GM21825 (cell line): Measurements from ENCODE around the gene ZNF275.
"Not testable (repeated sequence)": the region's sequence is repeated elsewhere in the genome, so short reads cannot be mapped to it uniquely, and the experiment has no call there.

Experiments used
- ATAC-seq: cut with Tn5 transposase; IDR thresholded peaks from one replicate; pipeline ENCODE4 v1.9.1; 2021; ENCODE audit warnings: mild to moderate bottlenecking, moderate library complexity; ENCODE audit not compliant: unreplicated experiment

ZNF275 gene

DNA sequence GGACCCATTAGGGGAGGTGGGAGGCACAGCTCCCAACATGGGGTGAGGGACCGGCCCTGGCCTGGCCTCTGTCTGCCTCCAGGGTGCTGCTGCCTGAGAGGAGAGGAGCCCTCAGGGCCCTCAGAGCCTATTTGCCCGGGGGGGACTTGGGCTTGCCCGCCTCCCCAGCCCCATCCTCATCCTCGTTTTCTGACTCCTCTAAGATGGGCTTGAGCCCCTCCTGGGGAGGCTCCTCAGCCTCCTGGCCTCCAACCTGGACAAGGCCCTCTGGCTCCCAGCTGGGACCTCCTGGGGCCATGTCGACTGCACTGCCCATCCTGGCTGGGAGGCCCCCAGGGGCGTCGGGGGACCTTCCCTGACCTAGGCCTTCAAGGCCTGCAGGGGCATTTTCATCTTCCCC lies 15.1 kb upstream of the ZNF275 start:
- no peak for ATAC-seq

DNA sequence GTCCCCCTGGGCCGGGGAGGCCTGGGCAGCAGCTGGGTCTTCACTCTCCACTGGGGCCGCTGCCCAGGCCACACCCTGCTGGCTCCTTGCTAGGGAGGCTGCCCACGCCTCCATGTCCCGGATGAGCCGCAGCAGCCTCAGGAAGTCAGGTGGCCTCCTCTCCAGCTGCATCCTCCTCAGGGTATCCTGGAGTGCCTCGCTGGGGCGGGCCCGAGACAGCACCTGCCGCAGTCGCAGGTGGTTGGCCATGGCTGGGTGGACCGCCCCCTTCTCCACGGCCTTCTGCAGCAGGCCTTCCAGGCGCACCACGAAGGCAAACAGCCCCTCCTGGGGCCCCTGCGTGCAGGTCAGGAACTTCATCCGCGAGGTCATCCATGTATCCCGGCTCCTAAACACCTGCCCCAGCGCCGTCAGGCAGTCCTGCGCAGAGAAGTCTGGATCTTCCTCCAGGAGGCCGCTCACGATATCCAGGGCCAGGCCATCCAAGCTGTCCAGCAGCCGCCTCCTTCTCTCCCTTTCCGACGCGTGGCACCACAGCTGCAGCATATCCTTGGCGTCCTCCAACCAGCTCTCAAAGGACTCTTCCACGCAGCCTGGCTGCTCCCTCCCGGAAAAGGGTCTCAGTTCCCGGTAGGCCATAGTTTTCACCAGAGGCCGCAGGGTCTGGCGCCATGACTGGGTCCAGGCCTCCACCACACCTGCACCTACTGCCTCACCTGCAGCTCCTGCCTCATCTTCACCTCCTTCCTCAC lies 14.5 kb upstream of the ZNF275 start:
- no peak for ATAC-seq

DNA sequence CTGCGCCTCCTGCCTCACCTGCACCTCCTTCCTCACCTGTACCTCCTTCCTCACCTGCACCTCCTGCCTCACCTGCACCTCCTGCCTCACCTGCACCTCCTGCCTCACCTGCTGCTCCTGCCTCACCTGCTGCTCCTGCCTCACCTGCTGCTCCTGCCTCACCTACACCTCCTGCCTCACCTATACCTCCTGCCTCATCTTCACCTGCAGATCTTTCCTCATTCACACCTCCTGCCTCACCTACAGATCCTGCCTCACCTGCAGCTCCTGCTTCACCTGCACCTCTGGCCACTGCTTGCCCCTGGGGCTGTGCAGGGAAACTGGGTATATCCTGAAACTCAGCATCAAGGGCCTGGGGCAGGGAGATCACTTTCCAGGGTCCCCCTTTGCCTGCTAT lies 13.9 kb upstream of the ZNF275 start:
- not testable (repeated sequence) for ATAC-seq

- no peak for ATAC-seq
Measured at GRCh38 chrX:153320555-153321184, 13.3 kb upstream of the ZNF275 start.

- no peak for ATAC-seq
Measured at GRCh38 chrX:153321381-153322124, 12.4 kb upstream of the ZNF275 start, which contains the start of gene PNMA6F. PNMA6F (minus strand) TSS chrX:153321767; CDS start chrX:153320674, 1,093 bp downstream.

DNA sequence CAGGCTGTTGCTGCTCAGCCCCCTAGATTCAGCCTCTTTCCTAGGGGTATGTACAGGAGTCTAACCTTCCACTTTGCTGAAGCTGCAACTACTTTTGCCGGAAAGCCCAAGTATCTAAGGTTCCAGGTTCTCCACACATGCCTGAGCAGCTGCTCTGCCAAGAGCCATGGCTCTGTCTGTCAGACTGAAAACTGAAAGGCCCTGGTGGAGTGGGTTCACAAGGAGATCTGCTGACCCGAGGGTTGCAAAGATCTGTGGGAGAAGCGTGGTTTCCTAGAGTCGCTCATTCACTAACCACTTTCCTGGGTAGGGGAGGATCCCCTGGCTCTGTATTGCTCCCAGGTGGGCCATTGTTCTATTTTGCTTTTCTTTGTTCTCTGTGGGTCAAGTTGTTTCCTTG lies 6.4 kb upstream of the ZNF275 start:
- ATAC-seq: no peak

DNA sequence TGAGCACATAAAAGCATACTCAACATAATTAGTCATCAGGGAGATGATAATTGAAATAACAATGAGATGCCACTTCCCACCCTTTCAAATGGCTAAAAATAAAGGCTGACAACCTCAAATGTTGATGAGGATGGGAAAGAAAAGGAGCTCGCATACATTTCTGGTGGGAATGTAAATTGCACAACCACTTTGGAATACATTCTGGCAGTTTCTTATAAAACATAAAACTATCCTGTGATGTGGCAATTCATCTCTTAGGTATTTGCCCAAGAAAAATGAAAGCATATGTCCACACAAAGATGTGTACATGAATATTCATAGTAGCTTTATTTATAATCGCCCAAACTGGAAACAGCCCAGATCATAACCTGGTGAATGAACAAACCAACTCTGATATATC lies 687 bp upstream of the ZNF275 start:
- no peak for ATAC-seq

DNA sequence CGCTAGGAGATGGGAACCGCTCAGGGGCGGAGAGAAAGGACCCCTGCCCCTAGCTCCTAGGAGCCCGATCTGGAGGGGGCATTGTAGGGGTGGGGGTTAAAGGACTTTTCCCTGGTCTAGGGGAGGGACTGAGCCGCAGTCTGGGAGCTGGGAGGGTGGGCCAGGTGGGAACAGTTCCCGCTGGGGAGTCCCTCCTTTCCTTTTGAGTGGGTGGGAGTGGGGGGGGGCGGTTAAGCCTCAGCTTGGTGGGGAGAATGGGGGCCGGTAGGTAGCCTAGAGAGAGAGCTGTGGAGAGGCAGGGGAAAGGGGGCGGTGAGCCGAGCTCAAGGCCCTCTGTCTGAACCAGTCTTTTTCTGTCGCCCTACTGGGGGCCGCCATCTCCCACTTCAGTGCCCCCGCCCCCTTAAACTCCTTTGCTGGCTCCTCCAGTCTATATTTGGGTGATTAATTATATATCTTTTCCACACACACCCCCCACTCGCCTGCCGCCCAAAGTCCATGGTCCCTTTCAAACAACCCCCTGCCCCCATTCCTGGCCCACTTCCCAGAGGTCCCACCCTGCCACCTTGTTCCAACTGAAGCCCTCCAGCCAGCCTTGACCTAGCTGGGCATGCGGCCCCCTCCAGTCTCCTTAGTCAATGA lies 822 bp downstream of the ZNF275 start:
- no peak for ATAC-seq

DNA sequence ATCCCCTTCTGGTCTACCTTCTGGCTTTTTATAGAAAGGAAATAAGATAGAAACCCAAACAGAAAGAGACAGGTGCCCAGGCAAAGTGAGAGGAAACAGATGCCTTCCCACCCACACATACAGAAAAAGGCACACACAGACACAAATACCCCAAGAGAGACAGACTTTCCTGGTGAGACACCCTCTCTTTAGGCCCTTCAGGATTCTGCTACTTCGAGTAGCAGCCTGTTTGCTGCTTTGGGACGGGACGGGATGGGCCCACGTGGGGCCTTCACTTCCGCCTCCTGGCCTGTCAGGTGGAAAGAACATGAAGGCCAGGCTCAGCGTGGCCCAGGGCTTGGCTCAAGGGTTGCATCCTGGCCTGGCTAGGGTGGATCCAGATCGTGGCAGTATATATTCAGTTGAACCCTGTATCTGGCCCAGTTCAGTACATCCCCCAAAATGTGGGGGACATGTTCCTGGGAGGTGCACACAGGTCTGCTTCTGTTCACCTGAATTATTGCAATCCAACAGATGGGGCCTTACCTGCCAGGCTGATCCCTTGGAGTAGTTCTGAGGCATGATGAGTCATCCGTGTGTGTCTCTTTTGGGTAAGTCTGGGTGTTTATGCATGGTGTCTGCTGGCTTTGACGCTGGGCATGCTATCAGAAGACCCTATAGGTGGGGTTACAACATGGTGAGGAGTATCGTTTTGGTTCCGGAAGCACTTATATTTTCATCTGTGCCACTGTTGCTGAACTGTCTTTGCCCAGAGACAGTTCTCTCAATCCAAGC lies 2.4 kb downstream of the ZNF275 start:
- ATAC-seq: no peak

- ATAC-seq: no peak
Measured at GRCh38 chrX:153336988-153337387, 3.0 kb downstream of the ZNF275 start.

DNA sequence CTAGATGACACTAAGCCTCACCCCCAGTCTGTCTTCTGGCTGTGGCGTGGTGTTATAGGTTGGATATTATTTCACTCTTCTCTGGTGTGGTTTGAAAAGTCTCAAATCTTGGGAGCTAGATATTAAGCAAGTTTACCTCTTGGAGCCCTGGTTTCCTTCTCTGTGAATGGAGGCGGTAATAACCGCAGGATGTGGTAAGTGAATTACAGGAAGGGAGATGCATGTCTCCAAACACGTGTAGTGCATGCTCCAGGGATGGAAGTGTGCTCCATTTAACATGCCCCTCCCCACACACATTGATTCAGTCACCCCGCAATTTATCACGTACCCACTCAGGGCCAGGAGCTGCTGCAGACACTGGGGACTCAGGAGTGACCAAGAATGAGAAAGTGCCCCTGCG lies 4.9 kb downstream of the ZNF275 start:
- no peak for ATAC-seq

DNA sequence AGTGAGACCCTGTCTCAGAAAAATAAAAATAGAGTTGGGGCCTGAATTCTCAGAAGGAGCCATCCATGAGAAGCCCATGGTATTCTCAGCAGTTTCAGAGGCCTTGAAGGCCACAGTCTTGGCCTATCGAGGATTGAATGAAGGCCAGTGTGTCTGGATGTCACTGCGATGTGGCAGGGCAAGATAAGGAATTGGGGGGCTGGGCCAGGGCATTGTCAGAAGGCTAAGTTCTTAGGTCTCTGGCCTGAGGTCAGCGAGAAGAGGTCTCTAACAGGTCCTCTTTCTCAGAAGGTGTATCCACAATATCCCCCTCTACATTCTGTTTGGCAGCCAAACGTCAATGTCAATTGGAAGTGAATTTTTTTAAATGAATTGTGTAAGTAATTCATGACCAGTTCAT lies 5.7 kb downstream of the ZNF275 start:
- ATAC-seq: no peak

GRCh38 chrX:153340111-153340510 lies 6.2 kb downstream of the ZNF275 start:
- ATAC-seq: no peak

DNA sequence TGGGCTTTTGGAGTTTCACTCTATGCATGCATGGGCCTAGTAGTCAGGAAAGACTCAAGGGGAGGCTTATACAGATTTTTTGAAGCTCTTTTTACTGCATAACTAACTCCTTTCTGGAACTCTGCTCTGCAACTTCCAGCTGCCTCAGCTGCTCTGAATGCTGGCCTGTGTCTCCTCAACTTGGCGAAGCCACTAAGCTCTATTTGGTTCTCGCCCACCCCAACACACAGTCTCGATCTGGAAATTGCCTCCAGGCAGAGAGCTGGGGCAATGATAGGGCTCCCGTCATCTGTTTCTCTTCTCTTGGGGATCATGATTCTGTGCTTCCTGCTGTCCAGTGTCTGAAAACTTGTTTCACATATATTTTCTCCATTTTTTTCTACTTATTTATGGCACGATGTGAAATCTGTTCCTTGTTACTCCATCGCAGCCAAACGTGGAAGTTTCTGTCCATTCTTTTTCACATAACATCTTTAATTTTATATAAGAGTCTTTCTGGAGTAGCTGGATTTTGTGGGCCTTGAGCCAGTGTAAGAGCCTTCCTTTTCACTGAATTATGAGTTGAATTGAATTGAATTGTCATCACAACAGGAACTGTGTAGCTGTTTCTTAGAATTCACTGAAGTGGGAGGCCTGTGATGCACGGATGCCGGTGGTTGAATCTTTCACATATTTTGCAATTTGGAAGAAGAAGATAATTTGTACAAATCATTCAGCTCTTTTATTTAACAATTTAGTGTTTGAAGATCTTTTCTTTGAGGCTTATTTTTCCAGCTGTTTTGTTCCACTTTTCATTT lies 9.0 kb downstream of the ZNF275 start:
- ATAC-seq: no peak

DNA sequence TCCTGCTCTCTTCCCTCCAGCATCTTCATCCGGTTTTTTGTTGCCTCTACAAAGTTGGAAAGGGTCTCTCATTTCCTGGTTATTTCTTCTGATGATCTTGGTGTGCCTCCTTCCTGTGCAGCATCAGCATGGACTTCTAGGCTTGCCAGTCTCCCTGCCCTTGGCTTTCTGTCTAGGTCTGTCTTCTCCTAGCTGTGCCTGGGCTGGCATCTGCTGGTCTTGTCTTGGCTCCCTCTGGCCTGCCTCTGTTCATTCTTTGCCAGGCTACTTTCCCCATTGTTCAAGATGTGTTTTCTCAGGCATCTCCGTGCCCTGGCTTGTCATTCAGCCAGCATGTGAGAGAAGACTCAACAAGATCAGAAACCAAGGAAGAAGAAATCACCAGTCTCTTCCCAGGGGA lies 9.7 kb downstream of the ZNF275 start:
- no peak for ATAC-seq

- no peak for ATAC-seq
Measured at GRCh38 chrX:153347530-153347929, 13.6 kb downstream of the ZNF275 start.

- no peak for ATAC-seq
Measured at GRCh38 chrX:153348421-153348820, 14.5 kb downstream of the ZNF275 start.

DNA sequence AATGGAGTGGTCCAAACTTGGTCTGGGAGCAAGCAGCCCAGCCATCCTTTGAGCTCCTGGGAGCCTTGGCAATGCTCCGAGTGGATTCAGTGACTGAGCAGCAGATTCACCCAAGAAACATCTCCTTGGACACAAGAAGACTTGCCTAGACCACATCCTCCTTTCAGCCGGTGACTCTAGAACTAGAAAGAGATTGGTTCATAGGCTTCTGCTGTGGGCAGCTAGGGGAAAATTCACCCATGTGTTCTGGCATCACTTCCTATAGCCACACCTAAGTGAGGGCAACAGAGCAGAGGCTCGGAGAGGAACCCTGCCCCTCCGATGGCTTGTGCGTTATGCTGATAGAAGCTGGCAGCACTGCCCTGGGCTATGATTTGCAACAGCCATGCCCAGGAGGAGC lies 16.0 kb downstream of the ZNF275 start:
- ATAC-seq: no peak

DNA sequence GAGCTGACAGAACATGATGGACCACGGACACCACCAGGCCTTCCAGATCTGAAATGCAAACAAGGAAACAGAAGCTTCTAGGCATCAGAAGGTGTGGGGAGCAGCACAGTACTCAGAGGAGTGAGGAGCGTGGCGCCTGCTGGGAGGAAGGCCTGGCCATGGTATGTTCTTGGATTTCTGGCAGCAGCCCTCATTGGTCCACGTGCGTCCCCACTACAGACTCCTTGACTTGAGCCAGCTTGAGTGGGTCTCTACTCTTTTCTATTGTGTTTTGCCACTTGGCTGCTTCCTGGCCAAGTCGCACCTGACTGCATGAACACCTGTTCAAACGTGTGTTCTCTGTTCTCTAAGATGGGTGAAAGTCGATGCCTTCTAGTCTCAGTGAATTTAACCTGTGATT lies 18.0 kb downstream of the ZNF275 start:
- no peak for ATAC-seq

GRCh38 chrX:153352858-153353257 lies 18.9 kb downstream of the ZNF275 start:
- no peak for ATAC-seq
